Colonic mucosa (tissue), 4 donors: ENCODE data around the gene ATP23. TPM values are rescaled to one million over a fixed set of nuclear protein-coding genes. Genes with fewer than 3 reads are reported as not detected.

Source experiments
- DNase-seq: peaks from one replicate; pipeline ENCODE4 v3.0.0-alpha.2; 2020
- H3K27ac ChIP-seq: fragments of 200-600 bp; one replicate; pipeline ENCODE4 v1.8.0; 2021
- H3K27me3 ChIP-seq: fragments of 200-600 bp; one replicate; pipeline ENCODE4 v1.8.0; 2021
- H3K36me3 ChIP-seq: fragments of 200-600 bp; one replicate; pipeline ENCODE4 v1.8.0; 2021
- H3K4me1 ChIP-seq: fragments of 200-600 bp; one replicate; pipeline ENCODE4 v1.8.0; 2021; ENCODE audit warnings: mild to moderate bottlenecking
- H3K4me3 ChIP-seq: fragments of 200-600 bp; one replicate; pipeline ENCODE4 v1.8.0; 2021
- H3K9ac ChIP-seq, 2 donors: one replicate each; pipeline ENCODE4 v1.7.0; 2013; ENCODE audit warnings: control low read depth in 2 of 2, low read depth in 2 of 2, low read length in 2 of 2
- H3K9me3 ChIP-seq: fragments of 200-600 bp; one replicate; pipeline ENCODE4 v1.8.0; 2021
- intact Hi-C: fragments of 100-400 bp; cut with DNase I; formaldehyde crosslinking; loops from one replicate; pipeline ENCODE4 v1.14.1; 2022
- total RNA-seq, 2 donors: library from RNA; stranded (reverse); fragmentation: NEBNext Ultra II Directional in 1 of 2; extraction: Animal tissue kit (Norgen Biotek cat#: 25700) in 1 of 2; gene quantifications; one replicate each; pipeline ENCODE4 v1.2.1, GENCODE V29; 2021
- TF ChIP-seq, protein P1 (sequence below): fragments of 200-600 bp; IDR thresholded peaks from one replicate; pipeline ENCODE4 v1.8.0; 2022; ENCODE audit warnings: antibody characterized with exemption, mild to moderate bottlenecking
- donor health status: healthy.
- donor health status: DM: no; HTN: no; CAD: no.
- donor health status: DM: no; HTN: no; CAD: no.

The ATP23 gene
- total RNA-seq, 2 donors from 2014 or later, result 13.1 to 14.9 TPM

DNA sequence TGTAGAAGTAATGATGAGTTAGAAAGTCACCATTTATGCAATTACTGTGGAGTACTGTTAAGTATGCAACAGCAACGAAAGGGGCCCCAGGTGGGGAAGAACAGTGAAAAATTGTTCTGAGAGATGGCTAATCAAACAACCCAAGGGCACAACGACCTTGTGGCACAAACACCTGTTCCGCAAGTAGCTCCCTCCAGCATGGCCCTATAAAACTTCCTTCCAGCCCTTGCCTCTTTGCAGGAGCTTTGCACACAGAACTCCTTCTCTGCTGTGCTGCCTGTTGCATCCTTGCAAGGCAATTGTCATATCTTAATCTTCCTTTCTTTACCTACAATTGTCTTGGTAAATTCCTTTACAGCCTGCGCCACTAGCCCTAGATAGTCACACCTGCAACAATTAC, 23.2 kb upstream of the ATP23 start:
- DNase-seq, result no peak
- Histone ChIP-seq H3K4me3 (no peak overlapping the region), H3K4me1 (no peaks in the 10 kb centered on the region), H3K36me3 (no peaks in the 10 kb centered on the region), H3K9ac (no peak overlapping the region), H3K27me3 (no peaks in the 10 kb centered on the region), H3K27ac (no peak overlapping the region), H3K9me3 (no peaks in the 10 kb centered on the region)
- TF ChIP-seq, protein P1, sequence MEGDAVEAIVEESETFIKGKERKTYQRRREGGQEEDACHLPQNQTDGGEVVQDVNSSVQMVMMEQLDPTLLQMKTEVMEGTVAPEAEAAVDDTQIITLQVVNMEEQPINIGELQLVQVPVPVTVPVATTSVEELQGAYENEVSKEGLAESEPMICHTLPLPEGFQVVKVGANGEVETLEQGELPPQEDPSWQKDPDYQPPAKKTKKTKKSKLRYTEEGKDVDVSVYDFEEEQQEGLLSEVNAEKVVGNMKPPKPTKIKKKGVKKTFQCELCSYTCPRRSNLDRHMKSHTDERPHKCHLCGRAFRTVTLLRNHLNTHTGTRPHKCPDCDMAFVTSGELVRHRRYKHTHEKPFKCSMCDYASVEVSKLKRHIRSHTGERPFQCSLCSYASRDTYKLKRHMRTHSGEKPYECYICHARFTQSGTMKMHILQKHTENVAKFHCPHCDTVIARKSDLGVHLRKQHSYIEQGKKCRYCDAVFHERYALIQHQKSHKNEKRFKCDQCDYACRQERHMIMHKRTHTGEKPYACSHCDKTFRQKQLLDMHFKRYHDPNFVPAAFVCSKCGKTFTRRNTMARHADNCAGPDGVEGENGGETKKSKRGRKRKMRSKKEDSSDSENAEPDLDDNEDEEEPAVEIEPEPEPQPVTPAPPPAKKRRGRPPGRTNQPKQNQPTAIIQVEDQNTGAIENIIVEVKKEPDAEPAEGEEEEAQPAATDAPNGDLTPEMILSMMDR, result no peak
- intact Hi-C loops, result no loop called here

DNA sequence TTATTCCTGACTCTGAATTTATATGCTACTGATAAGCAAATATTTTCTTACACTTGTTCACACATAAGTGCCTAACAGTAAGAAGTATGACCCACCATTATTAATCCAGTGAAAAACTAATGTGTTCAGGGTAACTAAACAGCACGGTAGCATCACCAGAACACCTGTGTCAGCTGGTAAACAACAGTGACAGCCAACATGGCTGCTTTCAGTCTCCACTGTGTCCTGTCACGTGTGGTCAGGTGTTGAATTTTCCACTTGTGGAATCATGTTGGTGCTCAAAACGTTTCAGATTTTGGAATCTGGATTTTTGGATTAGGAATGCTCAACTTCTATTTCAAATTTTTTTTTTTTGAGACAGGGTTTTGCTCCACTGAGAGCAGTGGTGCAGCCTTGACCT, 14.3 kb upstream of the ATP23 start:
- TF ChIP-seq, protein P1, result no peak
- H3K9me3 ChIP-seq, result no peaks in the 10 kb centered on the region
- H3K4me3 ChIP-seq, result no peak overlapping the region
- intact Hi-C loops, result no loop called here
- H3K27ac ChIP-seq, result no peak overlapping the region
- no peaks in the 10 kb centered on the region for H3K27me3 ChIP-seq
- no peak overlapping the region for H3K9ac ChIP-seq
- H3K4me1 ChIP-seq, result no peaks in the 10 kb centered on the region
- no peaks in the 10 kb centered on the region for H3K36me3 ChIP-seq
- DNase-seq, result no peak

DNA sequence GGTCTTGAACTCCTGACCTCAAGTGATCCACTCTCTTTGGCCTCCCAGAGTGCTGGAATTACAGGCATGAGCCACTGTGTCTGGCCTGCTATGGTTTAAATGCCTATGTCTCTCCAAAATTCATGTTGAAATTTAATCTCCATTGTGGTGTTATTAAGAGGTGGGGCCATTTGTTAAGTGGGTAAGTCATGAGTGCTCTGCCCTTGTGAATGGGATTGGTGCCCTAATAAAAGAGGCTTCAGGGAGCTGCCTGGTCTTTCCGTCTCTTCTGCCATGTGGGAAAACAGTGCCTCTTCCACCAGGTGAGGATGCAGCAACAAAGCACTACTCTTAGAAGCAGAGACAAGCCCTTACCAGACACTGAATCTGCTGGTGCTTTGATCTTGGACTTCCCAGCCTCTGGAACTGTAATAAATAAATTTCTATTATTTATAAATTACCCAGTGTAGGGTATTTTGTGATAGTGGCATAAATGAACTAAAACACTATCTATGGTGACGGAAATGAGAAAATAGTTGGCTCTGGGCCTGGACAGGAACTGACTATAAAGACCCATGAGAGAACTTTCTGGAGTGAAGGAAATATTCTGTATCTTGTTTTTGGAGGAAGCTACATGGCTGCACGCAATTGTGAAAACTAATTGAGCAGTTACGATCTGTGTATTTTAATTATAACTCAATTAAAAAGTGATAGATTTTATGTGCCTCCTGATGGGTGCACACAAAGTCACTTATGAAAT, 12.1 kb upstream of the ATP23 start:
- Histone ChIP-seq H3K27me3 (no peaks in the 10 kb centered on the region), H3K4me1 (no peaks in the 10 kb centered on the region), H3K9ac (no peak overlapping the region), H3K36me3 (no peaks in the 10 kb centered on the region), H3K9me3 (no peaks in the 10 kb centered on the region), H3K4me3 (no peak overlapping the region), H3K27ac (no peak overlapping the region)
- TF ChIP-seq, protein P1, result no peak
- no peak for DNase-seq
- intact Hi-C loops, result no loop called here

GRCh38 chr12:57934819-57935218, 6.5 kb upstream of the ATP23 start:
- no peak overlapping the region for H3K4me3 ChIP-seq
- no peak for DNase-seq
- H3K27ac ChIP-seq, result no peak overlapping the region
- H3K27me3 ChIP-seq, result no peaks in the 10 kb centered on the region
- H3K9me3 ChIP-seq, result no peaks in the 10 kb centered on the region
- intact Hi-C loops, result no loop called here
- no peak overlapping the region for H3K9ac ChIP-seq
- H3K36me3 ChIP-seq, result no peaks in the 10 kb centered on the region
- no peaks in the 10 kb centered on the region for H3K4me1 ChIP-seq
- TF ChIP-seq, protein P1, result no peak

DNA sequence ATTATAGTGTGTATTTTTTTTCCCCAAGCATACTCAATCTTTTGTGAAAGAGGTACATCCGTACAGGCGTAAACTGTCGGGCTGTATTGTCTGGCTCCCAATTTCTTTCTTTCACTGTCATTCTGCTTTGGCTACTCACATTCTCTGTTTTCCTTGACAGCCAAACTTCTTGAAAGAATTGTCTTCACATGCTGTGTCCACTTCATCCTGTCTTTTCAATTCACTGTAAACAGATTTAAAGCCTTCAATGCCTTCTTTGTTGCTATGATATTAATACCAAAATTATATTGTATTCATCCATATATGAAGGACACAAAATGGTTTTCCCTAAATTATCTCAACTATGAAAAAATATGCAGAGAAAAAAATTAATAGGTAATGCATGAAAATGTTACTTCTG, 6.0 kb upstream of the ATP23 start:
- no peaks in the 10 kb centered on the region for H3K27me3 ChIP-seq
- H3K4me1 ChIP-seq, result no peaks in the 10 kb centered on the region
- H3K4me3 ChIP-seq, result peak overlapping the region; percentile 38

More for the DNA sequence above, 6.0 kb upstream of the ATP23 start:
- no peaks in the 10 kb centered on the region for H3K36me3 ChIP-seq
- DNase-seq, result no peak
- TF ChIP-seq, protein P1, result no peak
- no peak overlapping the region for H3K27ac ChIP-seq
- H3K9me3 ChIP-seq, result no peaks in the 10 kb centered on the region
- H3K9ac ChIP-seq, result no peak overlapping the region
- intact Hi-C loops, result no loop called here
